ENCODE data around the gene SEC16B.

Gene SEC16B

DNA sequence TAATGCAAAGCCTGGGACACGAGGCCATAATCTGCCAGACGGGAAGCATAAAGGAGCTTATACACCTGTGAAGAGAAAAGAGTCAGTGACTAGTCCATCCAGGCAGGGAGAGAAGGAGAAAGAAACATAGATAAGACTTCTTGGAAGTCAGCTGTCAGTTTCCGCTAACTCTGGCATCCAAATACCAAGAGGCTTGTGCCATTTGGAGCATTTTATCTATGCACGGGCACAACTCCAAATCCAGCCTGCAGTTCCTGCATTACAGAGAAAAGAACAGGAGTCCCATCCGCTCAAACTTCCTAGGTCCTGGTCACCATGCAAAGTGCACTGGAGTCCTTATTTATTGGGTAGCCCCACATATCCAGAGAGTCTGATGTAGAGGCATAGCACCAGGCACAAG is 27.9 kb downstream of the SEC16B start:
- DNase-seq, result no peak

- no peak for DNase-seq
Measured at GRCh38 chr1:177940682-177941081, 29.2 kb downstream of the SEC16B start.

GRCh38 chr1:177937931-177938330 is 31.9 kb downstream of the SEC16B start:
- no peak for DNase-seq

DNA sequence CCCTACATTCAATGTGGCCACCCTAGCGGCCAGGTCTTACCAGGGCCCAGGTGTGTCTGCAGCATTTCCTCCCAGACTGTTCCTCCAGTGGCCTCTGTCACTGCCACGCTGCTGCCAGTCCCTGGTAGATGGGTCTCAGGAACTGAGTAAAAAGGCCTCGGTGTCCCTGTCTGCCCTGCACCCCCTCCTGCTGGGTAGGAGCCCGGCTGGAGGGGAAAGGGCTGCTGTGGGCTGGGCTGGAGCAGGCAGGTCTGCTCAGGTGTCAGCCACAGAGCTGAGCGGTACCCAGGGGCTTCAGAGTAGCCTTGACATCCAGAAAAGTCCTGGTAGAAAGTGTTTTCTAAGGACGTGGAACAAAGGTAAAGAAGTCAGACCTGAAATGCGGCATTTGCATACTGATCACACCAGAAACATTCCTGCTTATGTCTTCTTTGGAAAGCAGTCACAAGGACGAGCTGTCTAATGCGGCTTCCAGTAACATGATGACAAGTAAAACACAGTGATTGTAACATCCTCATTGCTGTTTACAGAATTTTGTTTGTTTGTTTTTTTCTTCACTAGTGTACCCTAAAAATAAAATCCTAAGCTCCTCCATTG is 32.6 kb downstream of the SEC16B start:
- no peak for DNase-seq

- DNase-seq, result no peak
Measured at GRCh38 chr1:177935638-177936415, 34.0 kb downstream of the SEC16B start.

DNA sequence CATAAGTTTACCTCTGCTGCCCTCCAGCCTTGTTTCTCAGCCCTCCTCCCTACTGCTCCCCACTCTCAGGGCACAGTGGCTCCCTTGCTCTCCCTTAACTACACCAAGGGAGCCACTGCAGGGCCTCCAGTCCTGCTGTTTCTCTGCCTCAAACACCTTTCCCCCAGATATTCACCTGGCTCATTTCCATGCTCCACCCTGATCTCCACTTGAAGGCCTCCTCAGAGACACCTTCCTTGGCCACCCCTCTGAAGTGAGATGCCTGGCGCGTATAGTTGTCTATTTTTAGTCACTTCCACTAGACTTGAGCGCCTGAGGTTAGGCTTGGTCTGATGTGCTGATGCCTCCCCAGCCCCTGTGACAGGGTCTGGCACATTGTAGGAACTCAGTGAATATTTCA is 34.9 kb downstream of the SEC16B start:
- no peak for DNase-seq

- no peak for DNase-seq
Measured at GRCh38 chr1:177934461-177934860, 35.4 kb downstream of the SEC16B start.

DNA sequence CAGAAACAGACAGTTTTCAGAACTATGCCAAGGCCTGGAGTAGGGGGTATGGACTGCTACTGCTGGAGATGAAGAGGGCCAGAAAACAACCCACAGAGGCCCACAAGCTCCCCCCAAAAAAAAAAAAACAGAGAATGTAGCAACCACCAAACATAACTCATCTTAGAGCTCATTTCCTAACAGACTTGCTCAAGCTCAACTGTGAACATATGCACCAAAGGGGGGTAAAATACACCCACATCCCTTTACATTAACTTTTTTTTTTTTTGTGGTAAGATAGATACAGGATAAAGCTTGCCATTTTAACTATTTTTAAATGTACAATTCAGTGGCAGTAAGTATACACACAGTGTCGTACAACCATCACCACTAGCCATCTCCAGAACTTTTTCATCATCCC is 36.0 kb downstream of the SEC16B start:
- no peak for DNase-seq

GRCh38 chr1:177932123-177932522 is 37.7 kb downstream of the SEC16B start:
- DNase-seq, result no peak

GRCh38 chr1:177928952-177929351 is 40.9 kb downstream of the SEC16B start:
- DNase-seq, result no peak

- DNase-seq, result no peak
Measured at GRCh38 chr1:177928194-177928593, 41.7 kb downstream of the SEC16B start.

GRCh38 chr1:177927021-177927596 is 42.7 kb downstream of the SEC16B start:
- DNase-seq, result no peak

DNA sequence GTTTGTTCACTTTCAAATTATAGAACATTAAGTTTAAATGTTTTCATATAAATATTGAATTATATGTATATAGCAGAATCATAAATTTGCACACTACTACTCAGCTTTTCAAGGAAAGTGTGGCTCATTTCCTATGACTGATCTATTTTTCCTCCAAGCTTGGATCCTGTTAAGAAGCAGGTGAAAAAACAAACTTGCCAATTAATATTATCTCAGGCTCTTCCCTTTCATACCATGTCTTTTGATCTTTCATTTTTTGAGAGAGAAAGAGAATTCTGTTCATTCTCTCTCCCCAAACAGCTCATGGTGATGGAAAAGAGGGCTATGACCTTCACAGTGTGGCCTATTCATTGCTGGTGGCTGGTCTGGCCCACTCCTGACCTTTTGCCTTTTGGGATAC is 43.7 kb downstream of the SEC16B start:
- DNase-seq, result no peak

GRCh38 chr1:177925006-177925405 is 44.9 kb downstream of the SEC16B start:
- no peak for DNase-seq

GRCh38 chr1:177923441-177923840 is 46.4 kb downstream of the SEC16B start:
- no peak for DNase-seq

DNA sequence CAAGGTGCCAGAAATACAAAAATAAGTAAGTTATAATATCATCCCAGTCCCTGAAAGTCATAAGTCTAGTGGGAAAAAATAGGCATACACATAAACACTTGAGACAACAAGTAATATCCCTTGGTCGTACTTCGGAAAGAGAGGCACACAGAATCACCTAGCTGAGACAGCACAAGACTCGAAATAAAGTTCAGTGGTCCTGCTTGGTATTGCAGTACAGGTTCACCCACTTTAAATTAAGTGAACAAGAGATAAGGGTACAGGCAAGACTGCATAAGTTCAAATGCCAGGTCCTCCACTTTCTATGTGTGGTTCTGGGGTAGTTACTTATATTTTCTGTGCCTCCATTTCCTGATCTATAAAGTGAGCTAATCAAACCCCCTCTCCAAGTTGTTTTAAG is 47.6 kb downstream of the SEC16B start:
- no peak for DNase-seq

DNA sequence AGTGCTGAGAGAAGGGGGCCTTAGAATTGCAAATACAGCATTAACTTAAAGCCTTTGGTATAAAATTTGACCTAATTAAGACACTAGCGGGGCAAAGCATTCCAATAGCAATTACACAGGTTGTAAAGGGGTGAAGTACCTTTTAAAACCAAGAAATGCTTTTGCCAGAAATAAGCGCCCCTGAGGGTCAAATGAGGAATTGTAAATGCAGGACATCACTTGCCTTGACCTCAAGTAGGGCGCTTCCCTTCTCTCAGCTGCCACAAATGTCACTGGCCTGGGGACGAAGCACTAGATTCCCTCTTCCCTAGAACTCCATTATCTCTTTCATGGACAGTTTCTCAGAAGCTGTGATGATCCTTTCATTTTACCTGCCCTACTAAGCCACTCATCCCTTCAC is 48.3 kb downstream of the SEC16B start:
- no peak for DNase-seq

DNA sequence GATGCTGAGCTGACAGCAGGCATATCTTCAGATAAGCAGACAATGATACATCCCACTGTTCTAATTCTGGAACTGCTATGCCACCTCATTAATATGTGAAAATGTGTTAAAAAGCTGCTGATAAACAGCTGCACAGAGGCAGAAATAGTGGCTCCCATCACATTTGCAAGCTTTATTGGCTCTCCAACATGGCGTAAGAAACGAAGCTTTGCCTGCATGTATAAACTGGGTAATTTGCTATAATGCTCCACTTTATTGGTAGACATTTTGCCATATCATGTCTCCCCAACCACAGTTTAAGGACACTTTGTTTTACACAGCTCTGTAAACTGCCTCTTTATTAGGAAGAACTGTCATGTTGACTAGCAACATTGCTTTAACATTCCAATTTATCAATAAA is 49.8 kb downstream of the SEC16B start:
- DNase-seq, result no peak

DNA sequence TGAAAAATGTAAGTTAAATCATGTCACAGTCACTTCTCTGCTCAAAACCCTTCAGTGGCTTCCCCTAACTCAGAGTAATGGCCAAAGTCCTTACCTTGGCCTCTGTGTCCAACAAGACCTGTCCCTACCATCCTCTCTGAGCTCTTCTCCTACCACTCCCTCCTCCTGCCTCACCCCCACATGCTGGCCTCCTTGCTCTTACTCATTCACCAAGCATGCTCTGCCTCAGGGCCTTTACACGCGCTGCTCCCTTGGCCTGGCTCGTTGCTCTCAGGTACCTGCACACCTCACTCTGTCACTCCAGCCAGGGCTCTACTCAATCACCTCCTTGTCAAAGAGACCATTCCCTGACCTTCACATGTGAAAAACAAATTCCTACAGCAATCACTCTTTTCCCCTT is 54.2 kb downstream of the SEC16B start:
- DNase-seq, result no peak

GRCh38 chr1:177914603-177915002 is 55.3 kb downstream of the SEC16B start:
- DNase-seq, result no peak

- no peak for DNase-seq
Measured at GRCh38 chr1:177913762-177914540, 55.9 kb downstream of the SEC16B start.

DNA sequence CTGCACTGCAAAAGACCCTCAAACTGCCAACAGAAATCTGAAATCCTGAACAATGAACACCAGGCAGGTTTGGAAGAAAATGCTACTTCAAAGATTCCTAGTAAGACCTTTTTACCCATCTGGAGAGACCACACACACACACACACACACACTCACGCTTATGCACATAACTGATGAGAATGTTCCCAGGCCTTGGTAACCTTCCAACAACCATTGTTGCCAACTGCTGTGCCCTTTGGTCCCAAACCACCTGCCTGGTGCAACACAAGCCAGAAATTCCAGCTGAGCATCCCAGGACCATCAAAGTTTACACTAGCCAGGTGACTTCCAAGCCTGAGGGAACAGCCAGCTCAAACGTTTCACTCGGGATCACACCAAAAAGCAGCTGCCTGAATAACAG is 56.9 kb downstream of the SEC16B start:
- no peak for DNase-seq

DNA sequence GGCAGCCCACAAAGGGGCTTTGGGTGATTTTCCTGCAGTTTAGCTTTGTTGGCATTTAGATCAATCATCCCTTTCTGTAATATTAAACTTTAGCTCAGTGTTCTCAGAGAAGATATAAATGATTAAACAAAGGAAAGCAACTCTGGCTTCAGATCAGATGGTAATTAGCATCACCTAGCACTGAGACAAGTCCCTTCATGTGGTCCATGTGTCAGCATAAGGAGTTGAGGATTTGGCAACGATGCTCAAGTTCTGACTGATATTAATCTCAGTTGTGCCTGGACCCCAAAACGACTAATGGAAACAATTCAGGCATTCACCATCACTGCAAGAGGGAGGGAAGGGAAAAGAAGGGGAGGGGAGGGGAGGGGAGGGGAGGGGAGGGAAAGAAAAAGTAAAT is 60.4 kb downstream of the SEC16B start:
- no peak for DNase-seq

DNA sequence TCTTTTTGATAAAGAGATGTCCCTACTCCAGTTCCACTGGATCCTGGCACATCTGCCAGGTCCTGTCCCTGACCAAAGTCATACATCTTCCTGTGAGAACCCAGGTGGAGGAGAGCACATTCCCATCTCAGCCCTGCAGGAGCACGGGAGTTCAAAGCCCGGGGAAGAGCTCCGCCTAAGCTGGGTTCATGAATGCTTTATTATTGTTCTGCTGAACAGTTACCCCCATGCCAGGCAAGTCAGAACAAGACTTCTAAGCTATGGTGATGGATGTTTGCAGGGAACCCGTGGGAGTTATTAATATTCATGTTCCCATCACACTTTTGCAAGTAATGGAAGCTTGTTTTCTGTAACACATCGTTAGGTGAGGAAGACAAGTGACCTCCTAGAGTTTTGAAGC is 62.9 kb downstream of the SEC16B start:
- DNase-seq, result no peak
